WI38 (cell line): ENCODE data around the gene TYSND1.
A peak's percentile ranks its signal among the peaks of the same experiment; 100 is the strongest.

Experiments used
- H3K4me3 ChIP-seq: 2 replicates; pipeline ENCODE4 v1.5.1; 2011; ENCODE audit warnings: low read depth, mild to moderate bottlenecking, control low read depth, low read length
- CTCF ChIP-seq: IDR thresholded peaks from 2 replicates; pipeline ENCODE4 v1.5.1; 2012; ENCODE audit warnings: low read depth, mild to moderate bottlenecking, control low read depth, low read length

TYSND1 gene, protein sequence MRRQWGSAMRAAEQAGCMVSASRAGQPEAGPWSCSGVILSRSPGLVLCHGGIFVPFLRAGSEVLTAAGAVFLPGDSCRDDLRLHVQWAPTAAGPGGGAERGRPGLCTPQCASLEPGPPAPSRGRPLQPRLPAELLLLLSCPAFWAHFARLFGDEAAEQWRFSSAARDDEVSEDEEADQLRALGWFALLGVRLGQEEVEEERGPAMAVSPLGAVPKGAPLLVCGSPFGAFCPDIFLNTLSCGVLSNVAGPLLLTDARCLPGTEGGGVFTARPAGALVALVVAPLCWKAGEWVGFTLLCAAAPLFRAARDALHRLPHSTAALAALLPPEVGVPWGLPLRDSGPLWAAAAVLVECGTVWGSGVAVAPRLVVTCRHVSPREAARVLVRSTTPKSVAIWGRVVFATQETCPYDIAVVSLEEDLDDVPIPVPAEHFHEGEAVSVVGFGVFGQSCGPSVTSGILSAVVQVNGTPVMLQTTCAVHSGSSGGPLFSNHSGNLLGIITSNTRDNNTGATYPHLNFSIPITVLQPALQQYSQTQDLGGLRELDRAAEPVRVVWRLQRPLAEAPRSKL

GRCh38 chr10:70146489-70147258 lies at the start of gene TYSND1:
TSS of gene TYSND1 (minus strand) at chr10:70146700. CDS start at chr10:70146586, 114 bp downstream.
- peak within 1 kb of the TSS; percentile 61 for H3K4me3 ChIP-seq
- peak; percentile 63 for TF ChIP-seq CTCF

GRCh38 chr10:70193391-70193844 lies 46.9 kb upstream of the TYSND1 start:
- no peak for TF ChIP-seq CTCF
- H3K4me3 ChIP-seq: no peak overlapping the region

GRCh38 chr10:70192326-70192968 lies 45.9 kb upstream of the TYSND1 start:
- TF ChIP-seq CTCF: no peak
- H3K4me3 ChIP-seq: no peak overlapping the region

- no peak overlapping the region for H3K4me3 ChIP-seq
- TF ChIP-seq CTCF: no peak
Observed at GRCh38 chr10:70191972-70192305, 45.4 kb upstream of the TYSND1 start.

- no peak overlapping the region for H3K4me3 ChIP-seq
- TF ChIP-seq CTCF: no peak
Observed at GRCh38 chr10:70191161-70191971, 44.9 kb upstream of the TYSND1 start.

GRCh38 chr10:70190581-70190980 lies 44.1 kb upstream of the TYSND1 start:
- TF ChIP-seq CTCF: no peak
- no peak overlapping the region for H3K4me3 ChIP-seq
